Dendritic cell treated with granulocyte-macrophage colony-stimulating factor and Interleukin-4, amounts not matched to agents 40 ng/mL and 50 ng/mL, for 4 days (primary cell): ENCODE measurements around the gene EHBP1L1.
"Not testable (repeated sequence)": the region's sequence is repeated elsewhere in the genome, so short reads cannot be mapped to it uniquely, and the experiment has no call there.

Experiments
- H3K27ac Mint-ChIP-seq: one replicate; pipeline ENCODE4 v1.8.0; 2022; ENCODE audit warnings: mild to moderate bottlenecking, mixed read lengths
- H3K27me3 Mint-ChIP-seq: one replicate; pipeline ENCODE4 v1.8.0; 2022; ENCODE audit warnings: mild to moderate bottlenecking, mixed read lengths
- H3K36me3 Mint-ChIP-seq: one replicate; pipeline ENCODE4 v1.8.0; 2022; ENCODE audit warnings: low read depth, mixed read lengths
- H3K4me1 Mint-ChIP-seq: one replicate; pipeline ENCODE4 v1.8.0; 2022; ENCODE audit warnings: low read depth, mixed read lengths
- H3K4me3 Mint-ChIP-seq: one replicate; pipeline ENCODE4 v1.8.0; 2022; ENCODE audit warnings: mild to moderate bottlenecking, moderate library complexity, mixed read lengths
- H3K9me3 Mint-ChIP-seq: one replicate; pipeline ENCODE4 v1.8.0; 2022; ENCODE audit warnings: mixed read lengths
- intact Hi-C: fragments of 100-400 bp; cut with micrococcal nuclease; formaldehyde crosslinking; loops from one replicate; pipeline ENCODE4 v1.15.0; 2022

Gene EHBP1L1

GRCh38 chr11:65636108-65637031, 60.5 kb downstream of the EHBP1L1 start:
- Mint-ChIP-seq H3K27ac (peak overlapping the region; percentile 94), H3K4me3 (no peak overlapping the region), H3K27me3 (no peaks in the 10 kb centered on the region), H3K9me3 (no peaks in the 10 kb centered on the region), H3K4me1 (peaks cover 60% of the 10 kb centered on the region), H3K36me3 (peaks cover 87% of the 10 kb centered on the region)
- intact Hi-C loops = no loop called here

GRCh38 chr11:65637032-65637557, 61.2 kb downstream of the EHBP1L1 start:
- H3K36me3 Mint-ChIP-seq = peaks cover 87% of the 10 kb centered on the region
- H3K4me3 Mint-ChIP-seq = no peak overlapping the region
- H3K9me3 Mint-ChIP-seq = no peaks in the 10 kb centered on the region
- peaks cover 62% of the 10 kb centered on the region for H3K4me1 Mint-ChIP-seq
- H3K27ac Mint-ChIP-seq = peak overlapping the region; percentile 94
- H3K27me3 Mint-ChIP-seq = no peaks in the 10 kb centered on the region
- intact Hi-C loops = no loop called here

DNA sequence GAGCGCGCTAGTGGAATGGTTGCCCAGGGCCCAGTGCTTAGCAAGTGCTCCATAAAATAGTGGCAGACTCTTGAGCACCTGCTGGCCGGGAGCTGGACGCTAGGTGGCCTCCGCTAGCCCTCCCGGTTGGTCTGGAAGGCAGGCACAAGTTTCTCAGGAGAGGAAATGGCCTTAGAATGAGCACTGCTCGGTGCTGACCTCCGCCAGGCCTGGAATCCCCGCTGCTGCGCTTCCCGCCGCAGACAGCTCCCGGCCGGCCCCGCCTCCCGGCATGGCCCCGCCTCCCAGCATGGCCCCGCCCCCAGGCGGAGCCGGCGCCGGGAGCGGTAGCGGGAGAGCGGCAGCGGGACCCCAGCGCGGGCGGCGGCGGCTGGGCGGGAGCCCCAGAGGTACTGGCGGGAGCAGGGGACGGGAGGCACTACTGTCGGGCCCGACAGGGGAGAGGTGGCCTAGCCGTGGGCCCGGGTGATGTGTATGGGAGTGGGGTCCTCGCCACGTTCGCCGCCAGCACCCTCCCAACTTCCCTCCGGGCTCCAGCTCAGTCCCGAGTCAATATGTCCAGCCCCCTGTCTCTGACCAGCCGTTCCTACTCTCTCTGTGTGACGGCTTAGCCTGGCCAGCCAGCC, 62.1 kb downstream of the EHBP1L1 start, which contains the start of gene SIPA1:
Gene SIPA1 (plus strand): TSS at position 308 of the 626 bp plus-strand sequence. CDS start 2,821 bp downstream, outside the sequence.
- Mint-ChIP-seq H3K27ac (peak within 1 kb of the TSS; percentile 94), H3K36me3 (peaks cover 87% of the 10 kb centered on the region), H3K27me3 (no peaks in the 10 kb centered on the region), H3K4me3 (peak within 1 kb of the TSS; percentile 98), H3K4me1 (peaks cover 64% of the 10 kb centered on the region), H3K9me3 (no peaks in the 10 kb centered on the region)
- intact Hi-C loops = no loop called here

DNA sequence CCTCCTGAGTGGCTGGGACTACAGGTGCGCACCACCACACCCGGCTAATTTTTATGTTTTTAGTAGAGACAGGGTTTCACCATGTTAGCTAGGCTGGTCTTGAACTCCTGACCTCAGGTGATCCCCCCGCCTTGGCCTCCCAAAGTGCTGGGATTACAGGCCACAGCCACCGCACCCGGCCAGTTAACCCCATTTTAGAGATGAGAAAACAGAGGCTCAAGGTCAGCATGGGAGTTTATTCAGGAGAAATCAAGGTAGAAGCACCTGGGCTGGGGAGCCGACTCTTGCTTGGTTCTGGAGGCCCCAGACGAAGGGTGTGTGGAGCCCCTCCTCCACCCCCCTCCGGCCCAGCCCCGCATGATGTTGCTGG, 63.4 kb downstream of the EHBP1L1 start:
- H3K27me3 Mint-ChIP-seq, intact Hi-C loops, H3K9me3 Mint-ChIP-seq: not testable (repeated sequence)
- Mint-ChIP-seq H3K4me1 (peaks cover 68% of the 10 kb centered on the region), H3K36me3 (peaks cover 87% of the 10 kb centered on the region), H3K4me3 (peak overlapping the region; percentile 98), H3K27ac (peak overlapping the region; percentile 94)

GRCh38 chr11:65639623-65640482, 64.0 kb downstream of the EHBP1L1 start:
- peaks cover 87% of the 10 kb centered on the region for H3K36me3 Mint-ChIP-seq
- no peaks in the 10 kb centered on the region for H3K27me3 Mint-ChIP-seq
- no peaks in the 10 kb centered on the region for H3K9me3 Mint-ChIP-seq
- peak overlapping the region; percentile 94 for H3K27ac Mint-ChIP-seq
- peak overlapping the region; percentile 98 for H3K4me3 Mint-ChIP-seq
- intact Hi-C loops = loop anchor here (1.0 kb wide), 1 partner anchor 12 kb away; no protein-coding TSS in a partner anchor
- H3K4me1 Mint-ChIP-seq = peaks cover 70% of the 10 kb centered on the region

DNA sequence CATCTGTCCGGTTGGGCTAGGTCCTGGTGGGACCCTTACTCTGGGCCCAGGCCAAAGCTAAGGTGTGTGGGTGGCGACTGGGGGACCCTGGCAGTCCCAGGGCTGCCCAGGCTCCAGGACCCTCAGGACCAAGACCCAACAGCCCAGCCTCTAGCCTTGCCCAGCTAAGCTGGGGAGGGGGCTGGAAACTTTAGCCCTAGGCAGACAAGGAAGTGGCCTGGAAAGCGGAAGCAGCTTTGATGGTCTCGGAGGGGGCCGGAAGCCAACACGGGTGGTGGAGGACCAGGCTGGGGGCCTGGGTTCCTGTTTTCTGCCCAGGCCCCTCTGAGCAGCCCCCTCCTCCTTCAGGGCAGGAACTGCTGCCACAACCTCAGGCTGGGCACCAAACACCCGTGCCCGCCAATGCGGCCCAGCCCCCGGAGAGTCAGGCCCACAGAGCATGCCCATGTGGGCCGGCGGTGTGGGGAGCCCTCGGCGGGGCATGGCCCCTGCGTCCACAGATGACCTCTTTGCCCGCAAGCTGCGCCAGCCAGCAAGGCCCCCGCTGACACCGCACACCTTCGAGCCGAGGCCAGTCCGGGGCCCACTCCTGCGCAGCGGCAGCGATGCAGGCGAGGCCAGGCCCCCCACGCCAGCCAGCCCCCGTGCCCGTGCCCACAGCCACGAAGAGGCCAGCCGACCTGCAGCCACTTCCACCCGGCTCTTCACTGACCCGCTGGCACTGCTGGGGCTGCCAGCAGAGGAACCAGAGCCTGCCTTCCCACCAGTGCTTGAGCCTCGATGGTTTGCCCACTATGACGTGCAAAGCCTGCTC, 64.8 kb downstream of the EHBP1L1 start:
- Mint-ChIP-seq H3K27me3 (no peaks in the 10 kb centered on the region), H3K36me3 (peaks cover 87% of the 10 kb centered on the region)

DNA sequence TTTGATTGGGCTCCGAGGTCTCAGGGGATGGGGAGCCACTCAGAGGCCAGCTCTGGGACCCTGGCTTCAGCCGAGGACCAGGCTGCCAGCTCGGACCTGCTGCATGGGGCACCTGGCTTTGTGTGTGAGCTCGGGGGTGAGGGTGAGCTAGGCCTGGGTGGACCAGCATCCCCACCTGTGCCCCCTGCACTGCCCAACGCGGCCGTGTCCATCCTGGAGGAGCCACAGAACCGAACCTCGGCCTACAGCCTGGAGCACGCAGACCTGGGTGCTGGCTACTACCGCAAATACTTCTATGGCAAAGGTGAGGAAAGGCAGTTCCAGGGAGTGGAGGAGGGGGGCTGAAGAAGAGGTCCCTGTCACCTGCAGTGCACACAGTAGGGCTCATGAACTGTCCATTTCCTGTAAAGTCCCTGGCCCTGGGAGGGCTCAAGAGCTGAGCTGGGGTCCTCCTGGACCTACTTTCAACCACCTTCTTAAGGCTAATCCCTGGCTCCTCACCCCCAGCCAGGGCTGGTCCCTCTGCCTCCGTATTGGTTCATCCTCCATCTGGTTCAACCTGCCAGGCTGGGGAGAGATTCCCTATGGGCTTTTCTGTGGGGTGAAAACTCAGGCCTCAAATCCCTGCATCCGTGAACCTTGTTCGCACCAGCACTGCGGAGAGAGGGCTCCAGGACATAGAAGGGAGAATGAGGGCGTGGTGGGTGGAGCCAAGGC, 65.6 kb downstream of the EHBP1L1 start:
- Mint-ChIP-seq H3K9me3 (no peaks in the 10 kb centered on the region), H3K36me3 (peaks cover 87% of the 10 kb centered on the region), H3K27ac (peak overlapping the region; percentile 94), H3K27me3 (no peaks in the 10 kb centered on the region), H3K4me1 (peaks cover 70% of the 10 kb centered on the region), H3K4me3 (peak overlapping the region; percentile 98)
- intact Hi-C loops = no loop called here

More for the DNA sequence above, 64.8 kb downstream of the EHBP1L1 start:
- intact Hi-C loops = loop anchor here (1.0 kb wide), 1 partner anchor 12 kb away; no protein-coding TSS in a partner anchor
- H3K4me1 Mint-ChIP-seq = peaks cover 70% of the 10 kb centered on the region
- no peaks in the 10 kb centered on the region for H3K9me3 Mint-ChIP-seq
- peak overlapping the region; percentile 94 for H3K27ac Mint-ChIP-seq
- H3K4me3 Mint-ChIP-seq = peak overlapping the region; percentile 98
